Transverse colon (tissue), 3 donors: Measurements from ENCODE around the gene TMEM38A.

Experiments used
- POLR2A ChIP-seq: fragments of 450-650 bp; IDR thresholded peaks from one replicate; pipeline ENCODE4 v1.6.1; 2016; ENCODE audit warnings: antibody characterized with exemption, mild to moderate bottlenecking, moderate library complexity
- TF ChIP-seq, protein P1 (sequence below), 5 experiments: fragments of 200-600 bp in 3 of 5; fragments of 450-650 bp in 2 of 5; sonication (generic) in 3 of 5; IDR thresholded peaks; 1 replicate in 2 of 5; 2 replicates in 3 of 5; pipeline ENCODE4 v1.5.1; 2016 to 2017; ENCODE audit warnings: antibody characterized with exemption in 5 of 5, inconsistent platforms in 3 of 5, mild to moderate bottlenecking in 2 of 5, moderate library complexity in 1 of 5

DNA sequence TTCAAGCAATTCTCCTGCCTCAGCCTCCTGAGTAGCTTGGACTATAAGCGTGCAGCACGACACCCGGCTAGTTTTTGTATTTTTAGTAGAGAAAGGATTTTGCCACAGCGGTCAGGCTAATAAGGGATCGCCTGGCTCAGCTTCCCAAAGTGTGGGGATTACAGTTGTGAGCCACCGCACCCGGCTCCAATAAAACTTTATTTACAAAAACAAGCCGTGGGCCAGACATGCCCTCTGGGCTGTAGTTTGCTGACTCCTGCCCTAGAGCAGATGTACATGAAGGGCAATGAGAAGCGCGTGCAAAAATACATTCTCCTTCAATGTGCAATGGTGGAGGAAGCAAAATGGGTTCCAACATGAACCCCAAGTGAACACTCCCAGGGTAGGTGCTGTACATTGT is 19.2 kb upstream of the TMEM38A start:
- TF ChIP-seq, protein P1, sequence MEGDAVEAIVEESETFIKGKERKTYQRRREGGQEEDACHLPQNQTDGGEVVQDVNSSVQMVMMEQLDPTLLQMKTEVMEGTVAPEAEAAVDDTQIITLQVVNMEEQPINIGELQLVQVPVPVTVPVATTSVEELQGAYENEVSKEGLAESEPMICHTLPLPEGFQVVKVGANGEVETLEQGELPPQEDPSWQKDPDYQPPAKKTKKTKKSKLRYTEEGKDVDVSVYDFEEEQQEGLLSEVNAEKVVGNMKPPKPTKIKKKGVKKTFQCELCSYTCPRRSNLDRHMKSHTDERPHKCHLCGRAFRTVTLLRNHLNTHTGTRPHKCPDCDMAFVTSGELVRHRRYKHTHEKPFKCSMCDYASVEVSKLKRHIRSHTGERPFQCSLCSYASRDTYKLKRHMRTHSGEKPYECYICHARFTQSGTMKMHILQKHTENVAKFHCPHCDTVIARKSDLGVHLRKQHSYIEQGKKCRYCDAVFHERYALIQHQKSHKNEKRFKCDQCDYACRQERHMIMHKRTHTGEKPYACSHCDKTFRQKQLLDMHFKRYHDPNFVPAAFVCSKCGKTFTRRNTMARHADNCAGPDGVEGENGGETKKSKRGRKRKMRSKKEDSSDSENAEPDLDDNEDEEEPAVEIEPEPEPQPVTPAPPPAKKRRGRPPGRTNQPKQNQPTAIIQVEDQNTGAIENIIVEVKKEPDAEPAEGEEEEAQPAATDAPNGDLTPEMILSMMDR (IDR thresholded peaks at IDR 0.05): no peak
- no peak for TF ChIP-seq POLR2A
